ENCODE results near the gene MBOAT7.
"Not testable (repeated sequence)": the region's sequence is repeated elsewhere in the genome, so short reads cannot be mapped to it uniquely, and the experiment has no call there.

The MBOAT7 gene

GRCh38 chr19:54190503-54191010 is 1.2 kb upstream of the MBOAT7 start:
- DNase-seq (ENCODE audit: insufficient read length, low spot score) = no peak
- FAIRE-seq = peak; percentile 99

GRCh38 chr19:54189735-54190502 is 539 bp upstream of the MBOAT7 start:
- DNase-seq (ENCODE audit: insufficient read length, low spot score) (peak; percentile 87), FAIRE-seq (no peak)

GRCh38 chr19:54188215-54188871 is 1.0 kb downstream of the MBOAT7 start:
- DNase-seq (ENCODE audit: insufficient read length, low spot score) = no peak

GRCh38 chr19:54186934-54187381 is 2.4 kb downstream of the MBOAT7 start:
- FAIRE-seq = no peak
- DNase-seq (ENCODE audit: insufficient read length, low spot score) = no peak

More at GRCh38 chr19:54188215-54188871, 1.0 kb downstream of the MBOAT7 start:
- FAIRE-seq = peak; percentile 39

- DNase-seq (ENCODE audit: insufficient read length, low spot score) (no peak), FAIRE-seq (no peak)
These were observed 3.0 kb downstream of the MBOAT7 start for GRCh38 chr19:54186351-54186750.

- DNase-seq (ENCODE audit: insufficient read length, low spot score) (no peak), FAIRE-seq (no peak)
These were observed 5.9 kb downstream of the MBOAT7 start for GRCh38 chr19:54183431-54183830.

- DNase-seq (ENCODE audit: insufficient read length, low spot score); FAIRE-seq: not testable (repeated sequence)
These were observed 7.5 kb downstream of the MBOAT7 start for GRCh38 chr19:54181894-54182293.

- no peak for FAIRE-seq
- DNase-seq (ENCODE audit: insufficient read length, low spot score) = no peak
These were observed 8.7 kb downstream of the MBOAT7 start for GRCh38 chr19:54180691-54181091.

GRCh38 chr19:54179921-54180461 is 9.4 kb downstream of the MBOAT7 start:
- DNase-seq (ENCODE audit: insufficient read length, low spot score) (no peak), FAIRE-seq (no peak)

- FAIRE-seq (no peak), DNase-seq (ENCODE audit: insufficient read length, low spot score) (no peak)
These were observed 10.0 kb downstream of the MBOAT7 start for GRCh38 chr19:54179262-54179852.

- FAIRE-seq (no peak), DNase-seq (ENCODE audit: insufficient read length, low spot score) (no peak)
These were observed 10.7 kb downstream of the MBOAT7 start for GRCh38 chr19:54178581-54179261.

- DNase-seq (ENCODE audit: insufficient read length, low spot score) = no peak
These were observed 15.2 kb downstream of the MBOAT7 start for GRCh38 chr19:54173951-54174834.

GRCh38 chr19:54173359-54173699 is 16.1 kb downstream of the MBOAT7 start:
- FAIRE-seq (no peak), DNase-seq (ENCODE audit: insufficient read length, low spot score) (no peak)

More at GRCh38 chr19:54173951-54174834, 15.2 kb downstream of the MBOAT7 start:
- no peak for FAIRE-seq

- FAIRE-seq = no peak
- DNase-seq (ENCODE audit: insufficient read length, low spot score) = no peak
These were observed 16.7 kb downstream of the MBOAT7 start, which contains the start of gene TMC4 for GRCh38 chr19:54172471-54173358. TSS of gene TMC4 (minus strand) at chr19:54173160. CDS start at chr19:54173117, 43 bp downstream.

GRCh38 chr19:54171736-54172431 is 17.5 kb downstream of the MBOAT7 start:
- not testable (repeated sequence) for FAIRE-seq; DNase-seq (ENCODE audit: insufficient read length, low spot score)

- FAIRE-seq = no peak
These were observed 20.1 kb downstream of the MBOAT7 start for GRCh38 chr19:54169149-54169740.

GRCh38 chr19:54168174-54168917 is 21.0 kb downstream of the MBOAT7 start:
- FAIRE-seq = peak; percentile 92
- DNase-seq (ENCODE audit: insufficient read length, low spot score) = peak; percentile 95

More at GRCh38 chr19:54169149-54169740, 20.1 kb downstream of the MBOAT7 start:
- no peak for DNase-seq (ENCODE audit: insufficient read length, low spot score)
